DMS114 treated with DMSO at 0.1 percent for 48 hours (cell line): ENCODE results near the gene TAF8.
A peak's percentile ranks its signal among the peaks of the same experiment; 100 is the strongest.

ENCODE experiments used
- DNase-seq: peaks from one replicate; lab custom pipeline; 2025; ENCODE audit not compliant: unreplicated experiment; lab: John Stamatoyannopoulos, UW

TAF8 gene

GRCh38 chr6:42049948-42050296 is 402 bp upstream of the TAF8 start:
- no peak for DNase-seq

DNA sequence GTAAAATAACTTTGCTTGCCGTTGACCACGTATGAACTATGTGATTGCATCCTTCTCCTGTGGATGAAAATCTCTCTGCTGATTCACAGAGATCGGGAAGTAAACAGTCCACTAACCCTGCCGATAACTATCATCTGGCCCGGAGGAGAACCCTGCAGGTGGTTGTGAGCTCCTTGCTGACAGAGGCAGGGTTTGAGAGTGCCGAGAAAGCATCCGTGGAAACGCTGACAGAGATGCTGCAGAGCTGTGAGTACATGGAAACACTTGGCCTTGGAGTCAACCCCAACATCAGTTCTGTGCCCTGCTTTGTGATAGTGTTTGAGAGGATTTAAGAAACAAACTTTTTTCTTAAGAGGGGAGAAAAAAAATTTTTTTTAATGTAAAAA is 937 bp downstream of the TAF8 start:
- no peak for DNase-seq

DNA sequence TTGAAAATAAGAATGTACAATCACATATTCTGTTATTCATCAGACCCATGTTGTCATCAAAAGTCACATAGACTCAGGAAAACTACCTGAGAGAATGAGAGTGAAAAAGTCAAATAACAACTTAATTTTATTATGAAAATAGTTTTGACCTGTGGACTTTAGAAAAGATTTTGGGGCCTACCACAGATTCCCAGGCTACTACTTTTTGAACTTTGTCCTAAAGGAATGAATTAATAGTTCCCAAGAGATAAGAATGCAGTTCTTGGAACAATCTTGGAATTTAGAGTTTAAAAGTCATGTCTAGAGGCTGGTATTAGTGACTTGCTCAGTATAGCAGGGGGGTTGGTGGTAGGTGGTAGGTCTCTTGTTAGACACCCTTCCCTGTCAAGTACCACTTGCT is 3.3 kb downstream of the TAF8 start:
- no peak for DNase-seq

DNA sequence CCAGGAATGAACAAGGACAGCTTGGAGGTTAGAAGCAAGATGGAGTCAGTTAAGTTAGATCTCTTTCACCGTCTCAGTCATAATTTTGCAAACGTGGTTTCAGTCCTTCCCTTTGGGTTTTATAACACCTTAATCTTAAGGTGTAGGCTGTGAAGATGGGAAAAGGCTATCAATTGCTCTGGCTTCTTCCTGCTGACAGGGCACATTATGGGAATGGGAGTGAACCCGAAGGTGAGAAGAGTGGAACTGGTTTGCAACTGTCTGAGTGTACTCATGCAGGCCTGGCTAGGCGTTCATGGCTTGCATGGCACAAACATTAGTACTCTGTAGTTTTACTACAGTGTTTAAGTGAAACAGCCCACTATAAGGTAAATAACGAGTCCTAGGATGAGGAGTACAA is 9.4 kb downstream of the TAF8 start:
- DNase-seq, result no peak

GRCh38 chr6:42066156-42066675 is 15.9 kb downstream of the TAF8 start:
- DNase-seq, result no peak

- DNase-seq, result no peak
Measured at GRCh38 chr6:42068173-42068572, 17.8 kb downstream of the TAF8 start.

GRCh38 chr6:42068872-42069522 is 18.7 kb downstream of the TAF8 start:
- no peak for DNase-seq

DNA sequence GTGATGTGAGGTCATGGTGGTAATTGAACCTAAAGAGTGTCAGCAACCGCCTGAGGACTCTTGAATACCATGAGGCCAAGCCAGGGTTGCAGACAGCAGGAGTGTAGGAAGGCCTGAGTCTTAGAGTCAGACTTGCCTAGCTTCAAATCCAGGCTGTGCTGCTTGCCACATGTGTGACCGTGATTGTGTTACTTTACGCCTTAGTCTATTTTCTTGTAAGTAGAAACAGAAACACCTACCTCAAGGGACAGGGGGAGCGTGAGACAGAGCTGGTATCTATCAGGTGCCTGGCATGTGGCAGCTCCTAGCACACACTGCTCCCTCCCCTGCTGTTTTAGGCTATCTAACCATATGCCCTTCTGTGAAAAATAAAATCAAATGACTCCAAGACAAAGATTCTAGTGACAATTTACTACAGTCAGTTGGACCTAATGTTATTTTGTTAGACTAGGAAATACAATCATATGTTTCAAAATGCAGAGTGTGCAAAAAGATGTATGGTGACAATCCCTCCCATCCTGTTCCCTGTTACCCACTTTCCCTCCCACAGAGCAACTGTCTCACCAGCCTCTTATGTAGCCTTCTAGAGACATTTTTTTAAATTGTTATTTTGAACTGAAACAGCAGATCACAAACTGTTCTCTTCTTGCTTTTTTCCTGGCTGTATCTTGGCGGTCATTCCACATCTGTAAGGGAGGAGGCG is 21.7 kb downstream of the TAF8 start:
- DNase-seq, result no peak

GRCh38 chr6:42073287-42073686 is 23.0 kb downstream of the TAF8 start:
- no peak for DNase-seq

GRCh38 chr6:42075159-42075838 is 25.0 kb downstream of the TAF8 start:
- peak; percentile 67 for DNase-seq

DNA sequence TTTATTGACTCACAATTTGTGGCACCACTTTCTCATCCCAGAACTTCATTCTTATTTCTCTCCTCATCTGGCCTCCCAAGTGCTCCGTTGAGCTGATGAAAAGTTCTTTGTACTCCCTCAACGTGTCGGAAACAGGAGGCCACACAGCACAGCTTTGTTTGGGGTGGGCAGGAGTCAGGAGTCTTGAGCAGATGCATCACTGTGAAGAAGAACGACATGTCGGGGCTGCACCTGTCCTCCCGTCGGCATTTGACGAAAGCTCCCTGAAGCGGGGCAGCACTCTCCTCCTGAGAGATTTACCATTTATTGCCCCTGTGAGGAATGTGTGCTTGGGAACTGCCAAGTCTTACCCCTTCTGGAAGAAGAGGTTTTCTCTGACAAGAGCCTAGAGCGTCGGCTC is 28.1 kb downstream of the TAF8 start:
- no peak for DNase-seq

DNA sequence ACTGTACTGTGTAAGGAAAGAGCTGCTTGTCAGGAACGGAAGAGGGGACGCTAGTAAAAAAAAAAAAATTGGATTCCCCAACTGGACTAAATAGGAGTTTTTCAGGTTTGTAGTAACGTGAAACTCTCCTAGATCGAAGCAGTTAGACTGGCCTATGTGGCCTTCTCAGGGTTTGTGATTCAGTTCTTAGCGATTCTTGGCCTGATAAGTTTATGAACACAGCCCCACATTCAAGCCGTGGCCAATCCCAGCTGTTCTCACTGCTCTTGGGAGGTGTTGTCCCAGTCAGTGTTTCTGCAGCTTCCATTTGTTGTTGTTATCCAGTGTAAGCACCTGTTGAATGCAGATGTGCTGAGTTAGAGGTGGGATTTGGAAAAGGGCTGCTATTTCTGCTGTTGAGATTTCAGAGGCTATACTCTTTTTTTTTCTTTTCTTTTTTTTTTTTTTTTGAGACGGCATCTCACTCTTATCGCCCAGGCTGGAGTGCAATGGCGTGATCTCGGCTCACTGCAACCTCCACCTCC is 29.7 kb downstream of the TAF8 start:
- DNase-seq, result no peak

GRCh38 chr6:42083530-42083929 is 33.2 kb downstream of the TAF8 start:
- DNase-seq, result no peak

- peak; percentile 19 for DNase-seq
Measured at GRCh38 chr6:42084889-42085288, 34.6 kb downstream of the TAF8 start.

DNA sequence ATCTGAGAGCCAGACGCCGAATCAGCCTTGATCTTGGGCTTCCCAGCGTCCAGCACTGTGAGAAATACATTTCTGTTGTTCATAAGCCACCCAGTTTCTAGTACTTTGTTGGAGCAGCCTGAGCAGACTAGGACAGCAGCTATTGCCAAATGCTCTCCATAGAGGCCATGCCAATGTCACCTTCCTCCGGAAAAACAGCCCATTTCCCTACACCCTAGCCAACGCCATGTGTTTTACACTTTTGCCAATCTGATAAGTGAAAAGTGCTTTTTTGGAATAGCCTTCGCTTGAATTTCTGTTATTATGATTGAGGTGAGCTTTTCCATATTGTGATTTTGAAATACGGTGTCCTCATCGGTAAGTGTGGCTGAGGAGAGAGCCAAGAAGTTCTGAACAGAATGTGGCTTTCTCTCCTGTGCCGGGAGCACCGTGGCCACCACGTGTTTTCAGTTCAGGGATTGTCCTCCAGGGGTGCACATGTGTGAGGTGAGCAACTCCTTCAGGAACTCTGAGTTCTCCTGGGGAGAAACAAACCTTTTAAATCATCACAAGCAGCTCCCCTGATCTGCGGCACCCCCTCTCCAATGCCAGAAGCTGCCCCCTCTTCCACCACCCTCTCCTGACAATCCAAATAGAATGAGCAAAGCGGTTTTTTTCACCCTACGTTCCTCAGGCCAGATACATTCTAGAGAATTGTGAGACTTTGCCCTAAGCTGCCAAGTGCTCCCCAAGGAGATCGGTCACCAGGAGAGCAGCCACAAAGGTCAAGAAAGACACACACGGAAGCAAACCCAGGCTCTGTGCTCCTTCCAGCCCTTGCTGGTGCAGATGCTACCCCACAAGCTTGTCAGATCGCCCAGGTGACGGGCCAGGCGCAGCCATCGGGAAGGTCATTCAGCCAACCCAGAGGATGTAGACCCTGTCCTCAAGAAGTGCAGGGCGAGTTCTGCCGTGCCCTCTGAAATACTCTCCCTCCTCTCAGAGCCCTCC is 36.0 kb downstream of the TAF8 start:
- DNase-seq, result no peak

- DNase-seq, result no peak
Measured at GRCh38 chr6:42088101-42088591, 37.8 kb downstream of the TAF8 start.

DNA sequence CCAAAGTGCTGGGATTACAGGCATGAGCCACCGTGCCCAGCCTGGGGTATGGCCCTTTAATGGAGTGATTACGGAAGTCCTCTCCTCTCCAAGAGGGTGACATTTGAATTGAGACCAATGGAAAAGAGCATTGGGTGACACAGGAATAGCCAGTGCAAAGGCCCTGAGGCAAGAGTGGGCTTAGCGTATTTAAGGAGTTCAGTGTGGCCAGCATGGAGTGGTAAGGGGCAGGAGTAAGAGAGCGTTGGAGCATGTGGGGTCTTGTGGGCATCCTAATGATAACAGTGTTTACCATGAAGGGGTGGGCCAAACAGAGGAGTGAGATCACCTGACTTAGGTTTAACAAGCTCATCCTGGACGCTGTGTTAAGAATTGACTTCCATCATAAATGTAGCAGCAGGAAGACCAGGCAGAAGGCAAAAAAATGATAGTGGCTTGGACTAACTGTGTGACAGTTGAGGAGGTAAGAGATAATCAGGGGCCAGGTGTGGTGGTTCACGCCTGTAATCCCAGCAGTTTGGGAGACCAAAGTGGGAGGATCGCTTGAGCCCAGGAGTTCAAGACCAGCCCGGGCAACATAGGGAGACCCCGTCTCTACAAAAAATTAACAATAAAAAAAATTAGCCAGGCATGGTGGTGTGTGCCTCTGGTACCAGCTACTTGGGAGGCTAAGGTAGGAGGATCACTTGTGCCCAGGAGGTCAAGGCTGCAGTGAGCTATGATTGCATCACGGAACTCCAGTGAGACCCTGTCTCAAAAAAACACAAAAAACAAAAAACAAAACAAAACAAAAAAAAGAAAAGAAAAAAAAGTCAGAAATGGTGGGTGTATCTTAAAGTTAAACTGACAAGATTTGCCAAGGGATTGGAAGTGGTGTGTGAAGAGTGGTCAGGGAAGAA is 40.7 kb downstream of the TAF8 start:
- no peak for DNase-seq

DNA sequence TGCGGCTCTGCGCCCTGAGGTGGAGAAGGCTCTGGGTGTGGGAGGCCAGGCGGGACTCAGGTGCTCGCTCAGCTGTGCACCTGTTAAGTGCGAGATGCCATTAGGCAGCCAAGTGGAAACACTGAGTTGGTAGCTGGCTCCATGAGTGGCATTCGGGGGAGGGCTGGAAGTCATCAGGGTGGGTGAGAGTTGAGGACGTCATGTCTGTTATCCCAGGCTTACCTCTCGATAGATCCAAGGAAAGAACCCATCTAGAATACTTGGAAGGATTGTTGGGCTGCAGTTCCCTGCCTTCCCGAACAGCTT is 41.3 kb downstream of the TAF8 start:
- DNase-seq, result no peak

DNA sequence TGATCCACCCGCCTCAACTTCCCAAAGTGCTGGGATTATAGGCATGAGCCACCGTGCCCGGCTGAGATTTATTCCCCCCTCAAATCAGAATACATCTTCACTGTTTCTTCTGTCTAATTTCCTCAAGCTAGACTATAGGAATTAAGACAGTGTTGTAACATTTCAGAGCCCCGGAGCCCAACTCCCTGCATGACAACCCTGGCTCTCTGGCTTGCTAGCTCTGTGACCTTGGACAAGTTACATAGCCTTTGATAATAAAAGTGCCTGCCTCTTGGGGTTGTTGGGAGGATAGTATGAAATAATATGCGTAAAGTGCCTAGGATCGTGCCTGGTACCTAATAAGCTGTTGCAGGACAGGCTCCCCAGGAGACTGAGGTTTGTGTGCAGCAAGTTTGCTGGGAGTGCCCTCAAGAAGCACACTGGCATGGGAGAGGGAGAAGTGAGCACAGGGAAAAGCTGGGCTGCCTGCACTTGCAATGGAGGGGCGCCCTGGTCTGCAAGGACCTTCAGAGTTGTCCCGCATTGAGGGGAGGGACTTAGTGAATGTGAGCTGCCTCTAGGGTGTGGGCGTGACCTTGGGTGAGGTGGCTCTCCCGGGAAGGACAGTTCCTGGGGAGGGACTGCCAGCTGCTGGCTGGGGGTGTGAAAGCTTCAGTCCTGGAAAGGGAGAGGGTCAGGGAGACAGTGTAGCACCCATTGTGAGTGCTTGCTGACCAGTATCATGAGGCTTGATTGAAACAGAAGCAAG is 43.4 kb downstream of the TAF8 start:
- DNase-seq, result no peak
